HCT116 (cell line): Measurements from ENCODE around the gene UNC5C. TPM values are rescaled to one million over a fixed set of nuclear protein-coding genes. Genes with fewer than 3 reads are reported as not detected.

ENCODE experiments used
- ATAC-seq: fragments of 200-7000 bp; cut with Tn5 transposase; 2 replicates; pipeline ENCODE4 v1.9.1; 2020; ENCODE audit warnings: mild to moderate bottlenecking, moderate library complexity
- BruUV-seq: library from RNA; stranded (reverse); fragments of 400-500 nt; replicated peaks from 2 replicates; lab custom pipeline; 2021; lab: Mats Ljungman, UMichigan
- CTCF ChIA-PET: fragments of 300-600 bp; sonication (Branson Sonifier 250); formaldehyde crosslinking; loops from one replicate; lab custom pipeline; 2021; ENCODE audit warnings: antibody characterized with exemption; lab: Charles Lee
- POLR2A ChIA-PET: fragments of 300-600, 350-600 bp; sonication (Branson Sonifier 250); formaldehyde crosslinking; loops from one replicate; lab custom pipeline; 2021; ENCODE audit warnings: antibody characterized with exemption; lab: Charles Lee
- RAD21 ChIA-PET, 2 experiments: fragments of 300-600 bp; sonication (Branson Sonifier 250); formaldehyde crosslinking; loops; one replicate each; lab custom pipeline; 2023; ENCODE audit warnings: low total read pairs in 2 of 2; ENCODE audit not compliant: uncharacterized antibody in 2 of 2, unreplicated experiment in 2 of 2, low non-redundant PET in 1 of 2; lab: Charles Lee
- DNase-seq: peaks from one replicate; pipeline ENCODE4 v3.0.0-alpha.2; 2010; ENCODE audit warnings: low read depth, low spot score
- H2AFZ ChIP-seq: fragments of 200-600 bp; shearing (Covaris generic), sonication (generic); 2 replicates; pipeline ENCODE4 v1.6.1; 2017; ENCODE audit warnings: low read depth, mixed run types, mixed read lengths, antibody characterized with exemption, low read length; ENCODE audit not compliant: poor library complexity, severe bottlenecking
- H3K27ac ChIP-seq: 2 replicates; pipeline ENCODE4 v1.5.1; 2012; ENCODE audit warnings: low read depth, low read length
- H3K27me3 ChIP-seq: fragments of 200-600 bp; sonication (generic); 2 replicates; pipeline ENCODE4 v1.6.1; 2016; ENCODE audit warnings: mixed run types, low read length, mixed read lengths; ENCODE audit not compliant: insufficient read depth
- H3K36me3 ChIP-seq, 2 experiments: fragments of 200-500 bp in 1 of 2; fragments of 200-600 bp in 1 of 2; sonication (Bioruptor generic) in 1 of 2; sonication (generic) in 1 of 2; 2 replicates each; pipeline versions ENCODE4 v1.5.1 to v1.6.1; 2014 to 2016; ENCODE audit warnings: low read length in 2 of 2, inconsistent platforms in 1 of 2, mixed read lengths in 1 of 2, mixed run types in 1 of 2; ENCODE audit not compliant: insufficient read depth in 2 of 2, control insufficient read depth in 1 of 2
- H3K4me1 ChIP-seq, 2 experiments: fragments of 200-600 bp in 1 of 2; sonication (generic) in 1 of 2; 2 replicates each; pipeline versions ENCODE4 v1.5.1 to v1.6.1; 2012 to 2017; ENCODE audit warnings: low read length in 2 of 2, inconsistent platforms in 1 of 2, mild to moderate bottlenecking in 1 of 2, mixed read lengths in 1 of 2, mixed run types in 1 of 2, moderate library complexity in 1 of 2; ENCODE audit not compliant: insufficient read depth in 2 of 2, control insufficient read depth in 1 of 2
- H3K4me2 ChIP-seq: fragments of 200-600 bp; sonication (generic); 2 replicates; pipeline ENCODE4 v1.6.1; 2017; ENCODE audit warnings: mixed run types, low read length, mixed read lengths
- H3K4me3 ChIP-seq, 2 experiments: fragments of 200-600 bp in 1 of 2; sonication (generic) in 1 of 2; replicated peaks in 1 of 2; 2 replicates each; pipeline ENCODE4 v1.5.1; 2011 to 2016; ENCODE audit warnings: low read length in 2 of 2, control low read depth in 1 of 2, low read depth in 1 of 2, mild to moderate bottlenecking in 1 of 2, mixed read lengths in 1 of 2, mixed run types in 1 of 2
- H3K79me2 ChIP-seq: fragments of 200-600 bp; sonication (generic); 2 replicates; pipeline ENCODE4 v1.6.1; 2017; ENCODE audit warnings: mild to moderate bottlenecking, mixed run types, low read length, moderate library complexity, mixed read lengths; ENCODE audit not compliant: insufficient read depth
- H3K9ac ChIP-seq: fragments of 200-600 bp; sonication (generic); 2 replicates; pipeline ENCODE4 v1.6.1; 2016; ENCODE audit warnings: low read length, mixed read lengths
- H3K9me2 ChIP-seq: fragments of 200-600 bp; sonication (generic), shearing (Covaris generic); 2 replicates; pipeline ENCODE4 v1.6.1; 2017; ENCODE audit warnings: mixed run types, mild to moderate bottlenecking, moderate library complexity; ENCODE audit not compliant: insufficient read depth
- H3K9me3 ChIP-seq, 2 experiments: fragments of 200-500 bp in 1 of 2; fragments of 200-600 bp in 1 of 2; sonication (Bioruptor generic) in 1 of 2; sonication (generic) in 1 of 2; 2 replicates each; pipeline ENCODE4 v1.6.1; 2014 to 2017; ENCODE audit warnings: low read length in 2 of 2, mixed read lengths in 2 of 2, inconsistent platforms in 1 of 2, low read depth in 1 of 2, mild to moderate bottlenecking in 1 of 2, mixed run types in 1 of 2, moderate library complexity in 1 of 2; ENCODE audit not compliant: control insufficient read depth in 1 of 2, insufficient read depth in 1 of 2
- H4K20me1 ChIP-seq: fragments of 200-600 bp; sonication (generic), shearing (Covaris generic); 2 replicates; pipeline ENCODE4 v1.6.1; 2017; ENCODE audit warnings: mixed run types, mild to moderate bottlenecking, moderate library complexity; ENCODE audit not compliant: insufficient read depth
- CBX3 ChIP-seq: IDR thresholded peaks from 2 replicates; pipeline ENCODE4 v1.6.1; 2012; ENCODE audit warnings: low read depth
- CEBPB ChIP-seq: IDR thresholded peaks from 2 replicates; pipeline ENCODE4 v1.6.1; 2012; ENCODE audit warnings: low read depth
- FOSL1 ChIP-seq: IDR thresholded peaks from 2 replicates; pipeline ENCODE4 v1.6.1; 2012; ENCODE audit warnings: low read depth
- JUND ChIP-seq: IDR thresholded peaks from 2 replicates; pipeline ENCODE4 v1.6.1; 2012
- POLR2AphosphoS5 ChIP-seq: IDR thresholded peaks from 2 replicates; pipeline ENCODE4 v1.6.1; 2011; ENCODE audit warnings: mild to moderate bottlenecking, low read depth, low read length, moderate library complexity
- RAD21 ChIP-seq: IDR thresholded peaks from 2 replicates; pipeline ENCODE4 v1.6.1; 2012; ENCODE audit warnings: low read depth, mild to moderate bottlenecking
- SIN3A ChIP-seq: IDR thresholded peaks from 2 replicates; pipeline ENCODE4 v1.6.1; 2012; ENCODE audit warnings: low read depth
- SRF ChIP-seq: IDR thresholded peaks from 2 replicates; pipeline ENCODE4 v1.6.1; 2012; ENCODE audit warnings: low read depth
- TCF7L2 ChIP-seq: IDR thresholded peaks from 2 replicates; pipeline ENCODE4 v1.7.0; 2011; ENCODE audit warnings: borderline replicate concordance, inconsistent platforms; ENCODE audit not compliant: insufficient read depth, insufficient read length; ENCODE audit errors: extremely low read depth
- YY1 ChIP-seq: IDR thresholded peaks from 2 replicates; pipeline ENCODE4 v1.6.1; 2011; ENCODE audit warnings: low read length, low read depth, moderate library complexity, mild to moderate bottlenecking; ENCODE audit not compliant: insufficient replicate concordance; ENCODE audit errors: extremely low read depth
- intact Hi-C: fragments of 100-400 bp; cut with micrococcal nuclease; formaldehyde crosslinking; loops from 2 replicates; pipeline ENCODE4 v1.10.0; 2022
- total RNA-seq: library from RNA; stranded (reverse); gene quantifications from one replicate; pipeline ENCODE4 v1.2.1, GENCODE V29; 2021; ENCODE audit not compliant: unreplicated experiment
- TF ChIP-seq, protein P1 (sequence below), 3 experiments: fragments of 200-600 bp in 1 of 3; sonication (generic) in 1 of 3; IDR thresholded peaks in 2 of 3; conservative IDR thresholded peaks in 1 of 3; 2 replicates each; pipeline ENCODE4 v1.5.1; 2012 to 2017; ENCODE audit warnings: low read depth in 2 of 3, low read length in 2 of 3, antibody characterized with exemption in 1 of 3, borderline replicate concordance in 1 of 3, control low read depth in 1 of 3, mild to moderate bottlenecking in 1 of 3, mixed read lengths in 1 of 3, mixed run types in 1 of 3, moderate library complexity in 1 of 3; ENCODE audit not compliant: insufficient read depth in 1 of 3
- TF ChIP-seq, protein P2 (sequence below): IDR thresholded peaks from 2 replicates; pipeline ENCODE4 v1.6.1; 2012

The UNC5C gene
- total RNA-seq, 1 experiment from 2014 or later: not detected

DNA sequence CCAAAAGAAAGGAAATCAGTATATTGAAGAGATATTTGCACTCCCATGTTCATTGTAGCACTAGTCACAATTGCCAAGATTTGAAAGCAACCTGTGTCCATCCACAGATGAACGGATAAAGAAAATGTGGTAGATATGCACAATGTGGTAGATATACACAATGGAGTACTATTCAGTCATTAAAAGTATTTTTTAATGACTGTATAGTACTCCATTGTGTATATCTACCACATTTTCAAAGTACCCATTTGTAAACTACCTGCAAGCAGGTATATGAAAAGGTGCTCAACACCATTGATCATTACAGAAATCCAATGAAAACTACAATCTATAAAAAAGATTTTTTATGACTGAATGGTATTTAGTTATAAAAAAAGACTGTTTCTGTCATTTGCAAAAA lies 200.4 kb downstream of the UNC5C start:
- Histone ChIP-seq H2AFZ (no peak overlapping the region), H3K4me1 (no peaks in the 10 kb centered on the region), H3K9me3 (peaks cover 0 to 9% of the 10 kb centered on the region in 2 experiments; a peak in 1 of 4 replicates), H4K20me1 (no peaks in the 10 kb centered on the region), H3K9me2 (no peaks in the 10 kb centered on the region), H3K4me2 (no peak overlapping the region), H3K79me2 (no peaks in the 10 kb centered on the region), H3K27ac (no peak overlapping the region), H3K36me3 (no peaks in the 10 kb centered on the region), H3K27me3 (no peaks in the 10 kb centered on the region), H3K4me3 (no peak overlapping the region), H3K9ac (no peak overlapping the region)
- no peak for TF ChIP-seq FOSL1
- TF ChIP-seq POLR2AphosphoS5: no peak
- no peak for TF ChIP-seq SRF
- TF ChIP-seq, protein P1, sequence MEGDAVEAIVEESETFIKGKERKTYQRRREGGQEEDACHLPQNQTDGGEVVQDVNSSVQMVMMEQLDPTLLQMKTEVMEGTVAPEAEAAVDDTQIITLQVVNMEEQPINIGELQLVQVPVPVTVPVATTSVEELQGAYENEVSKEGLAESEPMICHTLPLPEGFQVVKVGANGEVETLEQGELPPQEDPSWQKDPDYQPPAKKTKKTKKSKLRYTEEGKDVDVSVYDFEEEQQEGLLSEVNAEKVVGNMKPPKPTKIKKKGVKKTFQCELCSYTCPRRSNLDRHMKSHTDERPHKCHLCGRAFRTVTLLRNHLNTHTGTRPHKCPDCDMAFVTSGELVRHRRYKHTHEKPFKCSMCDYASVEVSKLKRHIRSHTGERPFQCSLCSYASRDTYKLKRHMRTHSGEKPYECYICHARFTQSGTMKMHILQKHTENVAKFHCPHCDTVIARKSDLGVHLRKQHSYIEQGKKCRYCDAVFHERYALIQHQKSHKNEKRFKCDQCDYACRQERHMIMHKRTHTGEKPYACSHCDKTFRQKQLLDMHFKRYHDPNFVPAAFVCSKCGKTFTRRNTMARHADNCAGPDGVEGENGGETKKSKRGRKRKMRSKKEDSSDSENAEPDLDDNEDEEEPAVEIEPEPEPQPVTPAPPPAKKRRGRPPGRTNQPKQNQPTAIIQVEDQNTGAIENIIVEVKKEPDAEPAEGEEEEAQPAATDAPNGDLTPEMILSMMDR (IDR thresholded peaks at IDR 0.05 in 2 of 3, conservative IDR thresholded peaks at IDR 0.05 in 1 of 3; ENCODE audit: borderline replicate concordance in 1 of 3, insufficient read depth in 1 of 3, low read depth in 2 of 3, low read length in 2 of 3): no peak
- TF ChIP-seq CEBPB: no peak
- TF ChIP-seq SIN3A: no peak
- no peak for TF ChIP-seq JUND
- TF ChIP-seq TCF7L2: no peak
- TF ChIP-seq, protein P2, sequence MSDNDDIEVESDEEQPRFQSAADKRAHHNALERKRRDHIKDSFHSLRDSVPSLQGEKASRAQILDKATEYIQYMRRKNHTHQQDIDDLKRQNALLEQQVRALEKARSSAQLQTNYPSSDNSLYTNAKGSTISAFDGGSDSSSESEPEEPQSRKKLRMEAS: no peak
- no peak for TF ChIP-seq RAD21
- no peak for TF ChIP-seq CBX3
- no peak for TF ChIP-seq YY1
- ChIA-PET RAD21 (no interaction called here), CTCF (no interaction called here), POLR2A (no interaction called here)
- ATAC-seq (no peak), DNase-seq (no peak)
- no TSS peak for BruUV-seq
- intact Hi-C loops: no loop called here
